CD14-positive monocyte (primary cell): ENCODE results near the gene SLC36A2. TPM values are rescaled to one million over a fixed set of nuclear protein-coding genes. Genes with fewer than 3 reads are reported as not detected.

Experiments
- DNase-seq, 3 donors: peaks; one replicate each; pipeline ENCODE4 v3.0.0-alpha.2; 2011 to 2022
- H2AFZ ChIP-seq: 2 replicates; pipeline ENCODE4 v1.6.0; 2012; ENCODE audit warnings: mild to moderate bottlenecking, low read depth, low read length, inconsistent platforms; ENCODE audit not compliant: insufficient read depth, poor library complexity, severe bottlenecking
- H3K27ac ChIP-seq, 2 donors: 1 replicate in 1 of 2; 2 replicates in 1 of 2; pipeline ENCODE4 v1.5.1; 2012 to 2013; ENCODE audit warnings: low read length in 2 of 2, control low read depth in 1 of 2, inconsistent platforms in 1 of 2, low read depth in 1 of 2, mild to moderate bottlenecking in 1 of 2
- H3K27me3 ChIP-seq, 2 donors: one replicate each; pipeline versions ENCODE4 v1.6.0 to v1.6.1; 2011 to 2013; ENCODE audit warnings: low read length in 2 of 2; ENCODE audit not compliant: control insufficient read depth in 2 of 2, insufficient read depth in 2 of 2
- H3K36me3 ChIP-seq, 2 donors: replicated peaks in 1 of 2; 1 replicate in 1 of 2; 2 replicates in 1 of 2; pipeline versions ENCODE4 v1.5.1 to v1.6.1; 2012 to 2013; ENCODE audit warnings: low read length in 2 of 2, control low read depth in 1 of 2, inconsistent platforms in 1 of 2, mild to moderate bottlenecking in 1 of 2; ENCODE audit not compliant: insufficient read depth in 2 of 2, control insufficient read depth in 1 of 2
- H3K4me1 ChIP-seq, 2 donors: 1 replicate in 1 of 2; 2 replicates in 1 of 2; pipeline versions ENCODE4 v1.5.1 to v1.6.1; 2012 to 2013; ENCODE audit warnings: low read length in 2 of 2, control low read depth in 1 of 2, inconsistent platforms in 1 of 2, mild to moderate bottlenecking in 1 of 2, moderate library complexity in 1 of 2; ENCODE audit not compliant: insufficient read depth in 2 of 2, control insufficient read depth in 1 of 2
- H3K4me2 ChIP-seq: replicated peaks from 2 replicates; pipeline ENCODE3; 2012; ENCODE audit warnings: low read length, moderate library complexity, mild to moderate bottlenecking; ENCODE audit not compliant: poor library complexity, severe bottlenecking; ENCODE audit errors: extremely low read depth
- H3K4me3 ChIP-seq, 3 experiments: fragments of 200-600 bp in 1 of 3; sonication (generic) in 1 of 3; replicated peaks in 1 of 3; 1 replicate in 2 of 3; 2 replicates in 1 of 3; pipeline ENCODE4 v1.5.1; 2011 to 2013; ENCODE audit warnings: low read length in 3 of 3, mild to moderate bottlenecking in 3 of 3, control low read depth in 2 of 3, low read depth in 2 of 3, inconsistent platforms in 1 of 3, moderate library complexity in 1 of 3
- H3K79me2 ChIP-seq: 2 replicates; pipeline ENCODE4 v1.6.0; 2012; ENCODE audit warnings: mild to moderate bottlenecking, control low read depth, inconsistent platforms, low read length, moderate library complexity; ENCODE audit not compliant: insufficient read depth
- H3K9ac ChIP-seq: 2 replicates; pipeline ENCODE4 v1.6.0; 2017; ENCODE audit warnings: low read length, mild to moderate bottlenecking; ENCODE audit not compliant: insufficient read depth, poor library complexity, severe bottlenecking
- H3K9me3 ChIP-seq, 2 donors: replicated peaks in 1 of 2; 1 replicate in 1 of 2; 2 replicates in 1 of 2; pipeline versions ENCODE4 v1.5.1 to v1.6.1; 2012 to 2013; ENCODE audit warnings: low read length in 2 of 2, control low read depth in 1 of 2; ENCODE audit not compliant: control insufficient read depth in 1 of 2, insufficient read depth in 1 of 2
- H4K20me1 ChIP-seq: 2 replicates; pipeline ENCODE4 v1.6.0; 2012; ENCODE audit warnings: mild to moderate bottlenecking, low read length, control low read depth, moderate library complexity; ENCODE audit not compliant: insufficient read depth
- H3K27ac Mint-ChIP-seq, 7 donors: one replicate each; pipeline ENCODE4 v1.8.0; 2020; ENCODE audit warnings: mild to moderate bottlenecking in 7 of 7, mixed read lengths in 7 of 7, moderate library complexity in 6 of 7, inconsistent platforms in 2 of 7
- H3K27me3 Mint-ChIP-seq, 3 donors: one replicate each; pipeline ENCODE4 v1.8.0; 2021 to 2022; ENCODE audit warnings: low read depth in 3 of 3, mild to moderate bottlenecking in 3 of 3, mixed read lengths in 3 of 3, moderate library complexity in 3 of 3, inconsistent platforms in 1 of 3
- H3K36me3 Mint-ChIP-seq, 2 donors: one replicate each; pipeline ENCODE4 v1.8.0; 2020; ENCODE audit warnings: mixed read lengths in 2 of 2, inconsistent platforms in 1 of 2, mild to moderate bottlenecking in 1 of 2
- H3K4me1 Mint-ChIP-seq: one replicate; pipeline ENCODE4 v1.8.0; 2020; ENCODE audit warnings: mild to moderate bottlenecking, mixed read lengths
- H3K4me3 Mint-ChIP-seq, 2 donors: one replicate each; pipeline ENCODE4 v1.8.0; 2020; ENCODE audit warnings: mild to moderate bottlenecking in 2 of 2, mixed read lengths in 2 of 2, moderate library complexity in 1 of 2
- H3K9me3 Mint-ChIP-seq, 7 donors: one replicate each; pipeline ENCODE4 v1.8.0; 2020 to 2022; ENCODE audit warnings: mixed read lengths in 7 of 7, mild to moderate bottlenecking in 6 of 7, moderate library complexity in 6 of 7, inconsistent platforms in 2 of 7
- WGBS: methylation state at CpG from one replicate; pipeline ENCODE4 v1.1.5; 2013; ENCODE audit warnings: missing lambda C conversion rate; ENCODE audit not compliant: insufficient coverage; 5-methylcytosine and 5-hydroxymethylcytosine counted together
- intact Hi-C, 2 donors: fragments of 100-400 bp; cut with micrococcal nuclease; formaldehyde crosslinking; loops; one replicate each; pipeline versions ENCODE4 v1.15.0 to v1.15.1; 2023
- polyA plus RNA-seq, 3 donors: library from polyadenylated mRNA; depleted of rRNA in 1 of 3; unstranded in 2 of 3; stranded (reverse) in 1 of 3; fragments of 300-500 nt in 2 of 3; fragments of >200 nt in 1 of 3; fragmentation: Illumina TruSeq in 2 of 3; gene quantifications; 1 replicate in 2 of 3; 2 replicates in 1 of 3; pipeline ENCODE4 v1.2.3, GENCODE V29; 2012 to 2021
- TF ChIP-seq, protein P1 (sequence below): fragments of 200-600 bp; IDR thresholded peaks from one replicate; pipeline ENCODE4 v1.8.0; 2022; ENCODE audit warnings: antibody characterized with exemption, mild to moderate bottlenecking

The SLC36A2 gene
- polyA plus RNA-seq, 3 donors = not detected

DNA sequence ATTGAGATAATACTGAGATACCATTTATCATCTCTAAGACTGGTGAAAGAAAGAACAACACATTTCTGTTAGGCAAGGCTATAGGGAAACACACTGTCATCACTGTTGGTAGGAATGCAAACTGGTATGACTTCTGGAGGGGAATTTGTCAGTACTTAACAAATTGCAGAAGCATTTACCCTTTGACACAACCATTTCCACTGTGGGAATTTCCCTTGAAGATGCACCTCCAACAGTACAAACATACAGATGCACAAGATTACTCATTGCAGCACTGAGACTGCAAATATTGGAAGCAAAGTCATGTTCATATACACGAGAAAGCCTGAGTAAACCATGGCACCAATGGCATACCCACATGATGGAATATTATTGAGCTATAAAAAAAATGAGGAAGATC, 76.8 kb downstream of the SLC36A2 start:
- no peak overlapping the region for H3K4me3 ChIP-seq
- H3K27me3 ChIP-seq = peaks cover 0 to 2% of the 10 kb centered on the region in 2 donors
- Mint-ChIP-seq H3K9me3 (peaks cover 0 to 3% (median 0%) of the 10 kb centered on the region in 7 donors), H3K27ac (no peak overlapping the region), H3K4me3 (no peak overlapping the region), H3K36me3 (no peaks in the 10 kb centered on the region), H3K27me3 (peaks cover 0 to 5% (median 4%) of the 10 kb centered on the region in 3 donors), H3K4me1 (no peaks in the 10 kb centered on the region)
- peaks cover 44 to 51% of the 10 kb centered on the region in 2 donors for H3K36me3 ChIP-seq
- H2AFZ ChIP-seq = no peak overlapping the region
- H4K20me1 ChIP-seq = peaks cover 12% of the 10 kb centered on the region
- no peaks in the 10 kb centered on the region for H3K79me2 ChIP-seq
- no CpG with 5 or more reads among the region's 1 CpG for WGBS
- DNase-seq = peak; percentile 57 to 93 (median 66)
- no peaks in the 10 kb centered on the region for H3K9me3 ChIP-seq
- peaks cover 11 to 14% of the 10 kb centered on the region in 2 donors for H3K4me1 ChIP-seq
- no peak overlapping the region for H3K9ac ChIP-seq
- no peak overlapping the region for H3K27ac ChIP-seq
- H3K4me2 ChIP-seq = no peak overlapping the region
- intact Hi-C loops = no loop called here
- TF ChIP-seq, protein P1, sequence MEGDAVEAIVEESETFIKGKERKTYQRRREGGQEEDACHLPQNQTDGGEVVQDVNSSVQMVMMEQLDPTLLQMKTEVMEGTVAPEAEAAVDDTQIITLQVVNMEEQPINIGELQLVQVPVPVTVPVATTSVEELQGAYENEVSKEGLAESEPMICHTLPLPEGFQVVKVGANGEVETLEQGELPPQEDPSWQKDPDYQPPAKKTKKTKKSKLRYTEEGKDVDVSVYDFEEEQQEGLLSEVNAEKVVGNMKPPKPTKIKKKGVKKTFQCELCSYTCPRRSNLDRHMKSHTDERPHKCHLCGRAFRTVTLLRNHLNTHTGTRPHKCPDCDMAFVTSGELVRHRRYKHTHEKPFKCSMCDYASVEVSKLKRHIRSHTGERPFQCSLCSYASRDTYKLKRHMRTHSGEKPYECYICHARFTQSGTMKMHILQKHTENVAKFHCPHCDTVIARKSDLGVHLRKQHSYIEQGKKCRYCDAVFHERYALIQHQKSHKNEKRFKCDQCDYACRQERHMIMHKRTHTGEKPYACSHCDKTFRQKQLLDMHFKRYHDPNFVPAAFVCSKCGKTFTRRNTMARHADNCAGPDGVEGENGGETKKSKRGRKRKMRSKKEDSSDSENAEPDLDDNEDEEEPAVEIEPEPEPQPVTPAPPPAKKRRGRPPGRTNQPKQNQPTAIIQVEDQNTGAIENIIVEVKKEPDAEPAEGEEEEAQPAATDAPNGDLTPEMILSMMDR = no peak

DNA sequence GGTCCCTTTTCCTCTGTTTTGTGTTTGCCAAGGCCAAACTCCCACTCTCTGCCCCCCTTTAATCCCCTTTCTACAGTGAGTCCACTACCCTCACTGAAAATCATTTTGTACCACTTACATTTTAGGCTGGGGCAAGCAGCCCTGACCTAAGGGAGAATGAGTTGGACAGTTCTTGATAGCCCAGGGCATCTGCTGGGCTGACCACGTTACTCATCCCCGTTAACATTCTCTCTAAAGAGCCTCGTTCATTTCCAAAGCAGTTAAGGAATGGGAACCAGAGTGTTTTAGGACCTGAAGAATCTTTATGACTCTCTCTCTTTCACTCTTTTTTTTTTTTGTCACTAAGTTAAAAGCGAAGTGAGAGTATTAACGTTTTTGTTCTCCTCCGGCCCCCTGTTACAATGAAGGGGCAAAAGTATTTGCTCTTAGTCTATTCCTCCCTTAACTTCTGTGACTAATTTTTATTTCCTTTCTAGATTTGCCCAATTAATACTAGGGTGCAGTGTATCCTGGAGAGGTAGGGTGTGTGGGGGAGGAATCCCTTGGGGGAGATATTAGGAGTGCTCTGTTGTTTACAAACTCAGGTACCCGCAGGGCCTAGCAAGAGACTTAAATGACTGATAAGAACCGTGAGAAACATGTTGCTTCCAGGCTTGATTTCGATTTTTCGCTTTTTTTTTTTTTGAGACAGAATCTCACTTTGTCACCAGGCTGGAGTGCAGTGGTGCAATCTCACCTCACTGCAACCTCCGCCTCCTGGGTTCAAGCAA, 79.7 kb downstream of the SLC36A2 start:
- Histone ChIP-seq H2AFZ (no peak overlapping the region), H3K4me2 (no peak overlapping the region), H3K79me2 (peaks cover 13% of the 10 kb centered on the region), H3K27ac (no peak overlapping the region), H3K36me3 (peaks cover 50 to 70% of the 10 kb centered on the region in 2 donors), H3K4me1 (peaks cover 29 to 33% of the 10 kb centered on the region in 2 donors), H3K9me3 (no peaks in the 10 kb centered on the region), H3K9ac (no peak overlapping the region), H3K4me3 (no peak overlapping the region), H3K27me3 (no peaks in the 10 kb centered on the region), H4K20me1 (peaks cover 37% of the 10 kb centered on the region)
- TF ChIP-seq, protein P1 = no peak
- DNase-seq = no peak
- Mint-ChIP-seq H3K4me1 (peaks cover 18% of the 10 kb centered on the region), H3K4me3 (no peak overlapping the region), H3K27ac (peak overlapping the region in 2 of 7 donors; percentile 41 to 54), H3K27me3 (peaks cover 0 to 3% (median 0%) of the 10 kb centered on the region in 3 donors), H3K36me3 (peaks cover 12 to 22% of the 10 kb centered on the region in 2 donors), H3K9me3 (no peaks in the 10 kb centered on the region)
- 98% methylated on average over 4 of the region's 11 CpGs for WGBS
- intact Hi-C loops = no loop called here

Other genes with a start within 250 kb of the SLC36A2 start
- gene ANXA6, start 189.8 kb downstream of the SLC36A2 start, polyA plus RNA-seq = 100 to 1,000 TPM in 1 of 3 donors, 10 to 100 TPM in 2; 60.6 to 124 (median 93.5) TPM
- gene CCDC69, start 123.5 kb downstream of the SLC36A2 start, polyA plus RNA-seq = 100 to 1,000 TPM in 1 of 3 donors, 10 to 100 TPM in 2; 68.4 to 176 (median 84.1) TPM
- gene GM2A, start 94.4 kb downstream of the SLC36A2 start, polyA plus RNA-seq = 10 to 100 TPM; 22.2 to 57.9 (median 28.0) TPM
- not detected for gene SLC36A3, start 43.8 kb downstream of the SLC36A2 start, polyA plus RNA-seq
- 10 to 100 TPM in 1 of 3 donors, 1 to 10 TPM in 2; 5.3 to 29.4 (median 6.8) TPM for gene SLC36A1, start 100.0 kb upstream of the SLC36A2 start, polyA plus RNA-seq
- not detected for gene FAT2, start 243.8 kb upstream of the SLC36A2 start, polyA plus RNA-seq